ENCODE data around the gene PNMA1. TPM values are rescaled to one million over a fixed set of nuclear protein-coding genes. Genes with fewer than 3 reads are reported as not detected.

PNMA1 gene
- total and polyA plus RNA-seq, 9 of the 15 experiments (the other 6 are each of a cell fraction or from before 2014, with no cell fraction given): 1.7 to 26.4 (median 8.7) TPM

GRCh38 chr14:73763396-73763795, 49.2 kb upstream of the PNMA1 start:
- intact Hi-C loops (cut with micrococcal nuclease): no loop called here

More at GRCh38 chr14:73763396-73763795, 49.2 kb upstream of the PNMA1 start:
- ChIA-PET CTCF (ENCODE audit: low intra/inter-chr PET ratio) (no interaction called here), POLR2A (interaction anchor here (2.0 kb wide), 1 partner anchor 8 kb away, joined by 11 read pairs; no protein-coding TSS in a partner anchor)
- no peaks in the 10 kb centered on the region for H3K9me1 ChIP-seq (ENCODE audit: control insufficient read depth, insufficient read depth, low read length)
- no peaks in the 10 kb centered on the region for H3K9me3 ChIP-seq (replicated peaks; ENCODE audit: control insufficient read depth, insufficient read depth, low read depth, low read length)
- H3K4me1 ChIP-seq (replicated peaks in 1 of 2; ENCODE audit: control insufficient read depth in 2 of 2, insufficient read depth in 2 of 2, low read length in 2 of 2): peaks cover 44 to 50% of the 10 kb centered on the region in 2 experiments
- 7% methylated on average over 1 of the region's 3 CpGs for WGBS (ENCODE audit: insufficient coverage, low coverage, missing lambda C conversion rate)
- ATAC-seq (no peak), DNase-seq (ENCODE audit: extremely low read depth in 1 of 4, low spot score in 3 of 4) (no peak), FAIRE-seq (peak; percentile 49)
- no peaks in the 10 kb centered on the region for H3K27me3 ChIP-seq (ENCODE audit: control insufficient read depth in 2 of 2, insufficient read depth in 2 of 2, low read length in 2 of 2)
- no TSS peak for BruUV-seq (replicated peaks)
- TF ChIP-seq FOXA3 (CRISPR knock-in tag; conservative IDR thresholded peaks at IDR 0.05 in 1 of 2, IDR thresholded peaks at IDR 0.05 in 1 of 2): 0 out of 4 replicates have a peak, but pooled peaks of 1 of the 2 experiments have one; percentile 26
- TF ChIP-seq MNT (conservative IDR thresholded peaks at IDR 0.05): 0 out of 4 replicates have a peak, but pooled peaks of 1 of the 2 experiments have one; percentile 28
- TF ChIP-seq E2F5 (CRISPR knock-in tag; IDR thresholded peaks at IDR 0.05): no peak
- no peaks in the 10 kb centered on the region for H4K20me1 ChIP-seq (replicated peaks; ENCODE audit: control insufficient read depth, insufficient read depth, low read length)
- H3K27ac ChIP-seq (ENCODE audit: extremely low read depth, low read depth, low read length): peak overlapping the region; percentile 78; the same call in 1 of the 3 replicates
- H3K4me3 ChIP-seq: no peak overlapping the region
- in situ Hi-C loops (cut with MboI): no loop called here
- H3K36me3 ChIP-seq (ENCODE audit: control insufficient read depth, insufficient read depth, low read length): no peaks in the 10 kb centered on the region
- no peak overlapping the region for H3K4me2 ChIP-seq (ENCODE audit: insufficient read depth, low read length)
- no peak overlapping the region; a peak in 1 of 4 replicates for H3K9ac ChIP-seq (ENCODE audit: insufficient read depth in 1 of 2, low read depth in 2 of 2, low read length in 2 of 2)
- peaks cover 72% of the 10 kb centered on the region for H3K79me2 ChIP-seq (ENCODE audit: control insufficient read depth, insufficient read depth, low read length)
- H2AFZ ChIP-seq (ENCODE audit: low read depth, low read length): no peak overlapping the region
